Mucosa of stomach (tissue), 1 donor: ENCODE data around the gene UBASH3A.

Experiments
- H3K27me3 ChIP-seq: one replicate; pipeline ENCODE4 v1.7.0; 2013; ENCODE audit warnings: mild to moderate bottlenecking, low read length; ENCODE audit not compliant: control insufficient read depth, insufficient read depth
- H3K36me3 ChIP-seq: one replicate; pipeline ENCODE4 v1.7.0; 2013; ENCODE audit warnings: low read length; ENCODE audit not compliant: control insufficient read depth, insufficient read depth
- H3K4me1 ChIP-seq: one replicate; pipeline ENCODE4 v1.7.0; 2013; ENCODE audit warnings: mild to moderate bottlenecking, low read length; ENCODE audit not compliant: control insufficient read depth, insufficient read depth
- H3K4me3 ChIP-seq: one replicate; pipeline ENCODE4 v1.7.0; 2013; ENCODE audit warnings: low read length
- H3K9ac ChIP-seq: one replicate; pipeline ENCODE4 v1.7.0; 2013; ENCODE audit warnings: mild to moderate bottlenecking, low read length, moderate library complexity
- H3K9me3 ChIP-seq: one replicate; pipeline ENCODE4 v1.7.0; 2013; ENCODE audit warnings: mild to moderate bottlenecking, low read length, moderate library complexity; ENCODE audit not compliant: control insufficient read depth
- donor health status: Pancreatic carcinoma.

Gene UBASH3A, protein sequence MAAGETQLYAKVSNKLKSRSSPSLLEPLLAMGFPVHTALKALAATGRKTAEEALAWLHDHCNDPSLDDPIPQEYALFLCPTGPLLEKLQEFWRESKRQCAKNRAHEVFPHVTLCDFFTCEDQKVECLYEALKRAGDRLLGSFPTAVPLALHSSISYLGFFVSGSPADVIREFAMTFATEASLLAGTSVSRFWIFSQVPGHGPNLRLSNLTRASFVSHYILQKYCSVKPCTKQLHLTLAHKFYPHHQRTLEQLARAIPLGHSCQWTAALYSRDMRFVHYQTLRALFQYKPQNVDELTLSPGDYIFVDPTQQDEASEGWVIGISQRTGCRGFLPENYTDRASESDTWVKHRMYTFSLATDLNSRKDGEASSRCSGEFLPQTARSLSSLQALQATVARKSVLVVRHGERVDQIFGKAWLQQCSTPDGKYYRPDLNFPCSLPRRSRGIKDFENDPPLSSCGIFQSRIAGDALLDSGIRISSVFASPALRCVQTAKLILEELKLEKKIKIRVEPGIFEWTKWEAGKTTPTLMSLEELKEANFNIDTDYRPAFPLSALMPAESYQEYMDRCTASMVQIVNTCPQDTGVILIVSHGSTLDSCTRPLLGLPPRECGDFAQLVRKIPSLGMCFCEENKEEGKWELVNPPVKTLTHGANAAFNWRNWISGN

DNA sequence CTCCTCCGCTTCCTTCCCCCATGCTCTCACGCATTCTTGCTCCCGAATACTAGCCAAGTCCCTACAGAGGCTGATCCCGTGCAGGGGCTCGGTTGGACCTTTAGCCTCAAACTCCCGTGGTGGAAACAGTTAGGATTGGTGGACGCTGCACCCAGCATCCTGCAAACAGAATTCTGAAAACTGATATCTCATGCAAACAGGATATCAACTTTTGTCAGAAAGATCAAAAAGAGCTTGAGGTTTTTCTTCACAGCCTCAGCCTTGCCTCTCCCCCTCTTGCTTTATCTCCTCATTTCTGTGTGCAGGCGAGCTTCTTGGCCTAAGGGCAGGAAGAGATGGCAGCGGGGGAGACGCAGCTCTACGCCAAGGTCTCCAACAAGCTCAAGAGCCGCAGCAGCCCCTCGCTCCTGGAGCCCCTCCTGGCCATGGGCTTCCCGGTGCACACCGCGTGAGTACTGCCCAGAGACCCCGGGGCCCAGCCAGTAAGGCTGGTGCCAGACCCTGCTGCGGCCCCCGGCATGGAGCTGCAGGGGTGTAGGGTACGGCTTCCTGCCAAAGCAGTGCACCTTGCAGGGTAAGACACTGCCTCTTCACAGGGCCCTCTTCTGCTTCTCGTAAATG, at the start of gene UBASH3A:
TSS of gene UBASH3A (plus strand) at position 292 of the 621 bp plus-strand sequence. CDS start at position 336, 44 bp downstream.
- Histone ChIP-seq H3K27me3 (no peaks in the 10 kb centered on the region), H3K4me3 (no peak within 1 kb of the TSS), H3K9ac (no peak within 1 kb of the TSS), H3K4me1 (peaks cover 17% of the 10 kb centered on the region), H3K9me3 (no peaks in the 10 kb centered on the region), H3K36me3 (no peaks in the 10 kb centered on the region)

DNA sequence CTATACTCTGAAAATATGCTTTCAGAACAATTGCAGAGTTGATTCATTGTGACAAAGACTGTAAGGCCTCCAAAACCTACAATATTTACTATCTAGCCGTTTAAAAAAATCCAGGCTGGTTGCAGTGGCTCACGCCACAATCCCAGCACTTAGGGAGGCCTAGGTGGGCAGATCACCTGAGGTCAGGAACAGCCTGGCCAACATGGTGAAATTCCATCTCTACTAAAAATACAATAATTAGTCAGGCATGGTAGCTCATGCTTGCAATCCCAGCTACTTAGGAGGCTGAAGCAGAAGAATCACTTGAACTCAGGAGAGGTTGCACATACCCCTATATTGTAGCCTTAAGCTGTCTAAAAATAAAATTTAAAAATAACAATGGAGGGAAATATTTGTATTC, 47.7 kb upstream of the UBASH3A start:
- H3K4me3 ChIP-seq, result no peak overlapping the region
- H3K4me1 ChIP-seq, result peaks cover 43% of the 10 kb centered on the region
- H3K36me3 ChIP-seq, result no peaks in the 10 kb centered on the region

DNA sequence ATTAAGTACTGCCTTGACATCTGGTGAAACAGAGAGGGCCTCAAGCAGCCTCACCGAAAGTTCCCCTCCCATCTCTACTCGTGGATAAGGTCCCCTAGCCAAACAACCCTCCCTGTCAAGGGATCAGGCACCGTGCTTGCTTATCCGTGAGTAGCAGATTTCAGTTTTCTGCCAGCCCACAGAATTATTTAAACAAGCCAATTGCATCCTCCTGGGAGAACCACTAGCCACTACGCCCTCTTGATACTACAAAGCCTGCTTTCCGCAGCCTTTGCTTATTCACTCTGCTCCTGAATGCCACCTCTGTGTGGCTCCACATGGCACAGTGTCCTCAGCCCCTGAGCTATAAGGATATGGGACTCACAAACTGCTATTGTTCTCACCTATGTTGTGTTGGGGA, 47.1 kb upstream of the UBASH3A start:
- Histone ChIP-seq H3K9ac (peak overlapping the region; percentile 24), H3K4me1 (peaks cover 38% of the 10 kb centered on the region), H3K9me3 (no peaks in the 10 kb centered on the region), H3K36me3 (no peaks in the 10 kb centered on the region), H3K4me3 (no peak overlapping the region), H3K27me3 (no peaks in the 10 kb centered on the region)

More for the DNA sequence above, 47.7 kb upstream of the UBASH3A start:
- Histone ChIP-seq H3K27me3 (no peaks in the 10 kb centered on the region), H3K9me3 (no peaks in the 10 kb centered on the region), H3K9ac (no peak overlapping the region)

DNA sequence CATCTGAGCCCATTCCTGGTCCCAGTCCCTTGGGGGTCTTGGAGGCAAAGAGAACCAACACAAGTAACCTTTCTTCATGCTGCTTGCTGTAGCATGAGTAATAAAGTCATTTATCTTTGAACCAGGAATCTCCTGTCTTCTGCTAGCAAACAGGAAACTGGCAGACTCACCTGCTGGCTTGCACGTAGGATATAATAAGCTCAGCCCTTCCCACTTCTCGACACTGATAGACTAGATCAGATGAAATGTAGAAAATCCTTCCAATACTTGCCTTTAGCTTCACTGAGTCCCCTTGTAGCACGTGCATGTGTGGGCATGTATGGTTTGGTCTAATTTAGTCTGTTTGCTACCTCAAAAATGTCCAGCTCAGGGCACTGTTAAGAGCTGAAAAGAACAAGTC, 46.4 kb upstream of the UBASH3A start:
- H3K27me3 ChIP-seq, result no peaks in the 10 kb centered on the region
- H3K4me3 ChIP-seq, result no peak overlapping the region
- H3K4me1 ChIP-seq, result peaks cover 31% of the 10 kb centered on the region
- H3K9me3 ChIP-seq, result no peaks in the 10 kb centered on the region
- no peaks in the 10 kb centered on the region for H3K36me3 ChIP-seq
- H3K9ac ChIP-seq, result peak overlapping the region; percentile 24

DNA sequence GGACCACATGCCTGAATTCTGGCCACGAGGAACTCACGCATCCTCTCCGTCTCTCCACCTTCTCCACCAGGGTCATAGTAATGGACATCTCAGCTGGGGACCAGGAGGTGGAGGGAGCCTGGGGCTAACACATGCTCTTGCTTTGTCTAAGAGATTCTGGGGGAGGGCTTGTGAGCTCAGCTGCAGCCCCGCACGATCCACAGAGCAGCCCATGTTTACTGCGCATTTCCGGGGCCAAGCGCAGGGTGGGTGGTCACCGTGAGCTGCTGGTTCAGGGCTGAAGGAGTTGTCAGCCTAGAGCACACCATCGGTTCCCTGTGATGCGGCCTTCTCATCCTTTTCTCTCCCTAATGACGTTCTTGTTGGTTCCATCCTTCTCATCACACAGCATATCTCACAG, 45.4 kb upstream of the UBASH3A start:
- Histone ChIP-seq H3K9me3 (no peaks in the 10 kb centered on the region), H3K4me3 (no peak overlapping the region), H3K36me3 (no peaks in the 10 kb centered on the region), H3K4me1 (peaks cover 35% of the 10 kb centered on the region), H3K27me3 (no peaks in the 10 kb centered on the region), H3K9ac (no peak overlapping the region)

DNA sequence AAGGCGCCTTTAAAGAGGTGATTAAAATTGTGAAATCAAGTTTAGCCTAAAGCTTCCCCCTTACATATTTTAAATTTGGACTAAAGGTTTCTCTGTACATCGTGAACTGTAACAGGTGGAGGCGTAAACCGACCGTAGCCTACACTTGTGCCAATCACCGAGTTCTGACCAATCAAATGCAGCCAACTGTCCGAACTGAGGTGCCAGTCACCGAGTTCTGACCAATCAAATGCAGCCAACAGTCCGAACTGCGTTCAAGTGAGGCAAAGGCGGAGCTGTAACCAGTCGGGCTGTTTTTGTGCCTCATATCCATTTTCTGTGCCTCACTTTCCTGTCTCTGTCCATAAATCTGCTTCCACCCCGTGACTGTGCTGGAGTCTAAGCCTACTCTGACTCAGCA, 44.8 kb upstream of the UBASH3A start:
- no peak overlapping the region for H3K4me3 ChIP-seq
- no peaks in the 10 kb centered on the region for H3K9me3 ChIP-seq
- no peak overlapping the region for H3K9ac ChIP-seq
- H3K4me1 ChIP-seq, result peaks cover 36% of the 10 kb centered on the region
- no peaks in the 10 kb centered on the region for H3K36me3 ChIP-seq
- no peaks in the 10 kb centered on the region for H3K27me3 ChIP-seq

DNA sequence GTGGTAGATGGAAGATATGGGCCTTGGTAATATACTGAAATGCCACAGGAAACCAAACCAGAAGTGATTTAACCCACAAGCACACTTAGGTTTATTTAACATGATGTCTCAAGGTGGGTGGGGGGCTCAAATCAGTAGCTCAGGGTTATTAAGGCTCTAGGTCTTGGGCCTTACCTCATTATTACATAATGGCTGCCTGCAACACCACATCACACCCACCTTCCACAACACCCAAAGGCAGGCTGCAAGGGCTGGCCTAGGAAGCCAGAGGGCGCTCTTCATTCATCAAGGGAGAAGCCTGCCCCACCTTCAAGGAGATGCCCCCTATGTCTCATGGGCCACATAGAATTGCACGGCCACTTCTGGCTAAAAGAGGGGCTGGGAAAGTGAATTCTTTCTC, 43.4 kb upstream of the UBASH3A start:
- no peaks in the 10 kb centered on the region for H3K27me3 ChIP-seq
- H3K4me3 ChIP-seq, result no peak overlapping the region
- H3K36me3 ChIP-seq, result peaks cover under 1% of the 10 kb centered on the region
- H3K4me1 ChIP-seq, result peaks cover 36% of the 10 kb centered on the region
- no peak overlapping the region for H3K9ac ChIP-seq
- no peaks in the 10 kb centered on the region for H3K9me3 ChIP-seq

DNA sequence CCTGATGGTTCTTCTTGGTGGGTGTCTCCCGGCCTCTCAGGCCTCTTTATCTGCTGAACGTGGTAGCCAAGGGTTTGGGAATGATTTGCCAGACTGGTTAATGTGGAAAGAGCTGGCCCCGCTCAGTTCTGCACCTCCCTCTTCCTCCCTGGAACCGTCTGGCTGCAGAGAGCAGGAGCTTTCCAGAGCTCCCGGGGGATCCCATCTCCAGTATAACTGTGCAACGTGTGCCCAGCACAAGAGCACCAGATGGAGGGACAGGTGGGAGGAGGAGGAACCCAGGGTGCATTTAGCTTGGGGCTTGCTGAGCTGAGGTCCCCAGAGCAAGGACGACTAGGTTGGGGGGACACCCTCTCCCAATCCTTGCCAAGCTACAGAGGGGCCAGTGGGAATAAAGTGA, 42.4 kb upstream of the UBASH3A start:
- no peak overlapping the region for H3K9ac ChIP-seq
- peaks cover 38% of the 10 kb centered on the region for H3K4me1 ChIP-seq
- no peaks in the 10 kb centered on the region for H3K27me3 ChIP-seq
- H3K9me3 ChIP-seq, result no peaks in the 10 kb centered on the region
- peaks cover 11% of the 10 kb centered on the region for H3K36me3 ChIP-seq
- no peak overlapping the region for H3K4me3 ChIP-seq

DNA sequence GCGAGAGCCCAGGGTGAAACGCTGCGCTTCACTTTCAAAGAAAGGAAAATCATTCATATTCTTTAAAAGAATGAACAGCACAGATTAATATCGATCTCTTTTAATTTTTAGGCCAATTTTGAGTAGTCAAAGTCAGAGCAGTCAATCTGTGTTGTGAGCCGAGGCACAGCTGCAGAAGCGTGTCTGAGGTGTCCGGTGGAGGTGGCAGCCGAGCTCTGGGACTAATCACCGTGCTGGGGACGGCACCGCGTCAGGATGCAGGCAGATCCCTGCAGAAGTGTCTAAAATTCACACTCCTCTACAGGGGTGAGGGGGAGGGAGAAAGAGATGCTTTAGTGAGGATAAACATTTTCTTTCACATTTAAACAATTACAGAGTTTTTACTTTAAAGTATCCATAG, 41.5 kb upstream of the UBASH3A start:
- Histone ChIP-seq H3K9ac (no peak overlapping the region), H3K9me3 (no peaks in the 10 kb centered on the region), H3K27me3 (no peaks in the 10 kb centered on the region), H3K36me3 (peaks cover 11% of the 10 kb centered on the region), H3K4me3 (no peak overlapping the region), H3K4me1 (peaks cover 37% of the 10 kb centered on the region)

DNA sequence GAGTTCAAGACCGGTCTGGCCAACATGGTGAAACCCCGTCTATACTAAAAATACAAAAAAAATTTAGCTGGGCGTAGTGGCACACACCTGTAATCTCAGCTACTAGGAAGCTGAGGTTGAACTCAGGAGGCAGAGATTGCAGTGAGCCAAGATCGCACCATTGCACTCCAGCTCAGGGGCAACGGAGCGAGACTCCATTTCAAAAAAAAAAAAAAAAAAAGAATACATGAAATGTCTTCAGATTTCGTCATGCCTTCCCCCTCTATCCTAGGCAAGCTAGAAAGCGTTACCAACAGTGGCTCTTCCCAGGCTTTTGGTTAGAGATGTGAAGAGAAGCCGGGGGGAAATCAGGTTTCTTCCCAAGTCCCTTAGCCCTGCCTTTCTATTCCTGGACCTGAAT, 41.0 kb upstream of the UBASH3A start:
- H3K9ac ChIP-seq, result peak overlapping the region; percentile 99
- H3K4me3 ChIP-seq, result peak overlapping the region; percentile 16
- no peaks in the 10 kb centered on the region for H3K27me3 ChIP-seq
- H3K4me1 ChIP-seq, result peaks cover 38% of the 10 kb centered on the region
- H3K36me3 ChIP-seq, result peaks cover 11% of the 10 kb centered on the region
- H3K9me3 ChIP-seq, result no peaks in the 10 kb centered on the region

DNA sequence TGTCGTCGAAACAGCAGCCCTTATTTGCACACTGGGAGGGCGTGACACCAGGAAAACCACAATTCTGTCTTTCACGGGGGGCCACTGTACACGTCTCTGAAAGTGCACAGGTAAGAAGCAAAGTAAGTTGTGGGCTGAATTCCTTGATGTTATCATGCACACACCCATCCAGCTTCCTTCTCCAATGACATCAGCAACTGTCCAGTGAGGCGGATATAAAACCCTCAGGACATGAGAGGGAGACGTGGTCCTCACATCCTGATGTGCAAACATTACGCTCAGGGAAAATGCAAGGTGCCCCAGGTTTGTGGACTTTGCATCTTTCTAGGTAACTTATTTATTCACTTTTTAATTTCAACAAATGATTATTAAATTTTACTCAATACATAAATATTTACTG, 40.4 kb upstream of the UBASH3A start:
- peaks cover 38% of the 10 kb centered on the region for H3K4me1 ChIP-seq
- no peaks in the 10 kb centered on the region for H3K27me3 ChIP-seq
- peaks cover 11% of the 10 kb centered on the region for H3K36me3 ChIP-seq
- no peaks in the 10 kb centered on the region for H3K9me3 ChIP-seq
- peak overlapping the region; percentile 16 for H3K4me3 ChIP-seq
- H3K9ac ChIP-seq, result peak overlapping the region; percentile 99

DNA sequence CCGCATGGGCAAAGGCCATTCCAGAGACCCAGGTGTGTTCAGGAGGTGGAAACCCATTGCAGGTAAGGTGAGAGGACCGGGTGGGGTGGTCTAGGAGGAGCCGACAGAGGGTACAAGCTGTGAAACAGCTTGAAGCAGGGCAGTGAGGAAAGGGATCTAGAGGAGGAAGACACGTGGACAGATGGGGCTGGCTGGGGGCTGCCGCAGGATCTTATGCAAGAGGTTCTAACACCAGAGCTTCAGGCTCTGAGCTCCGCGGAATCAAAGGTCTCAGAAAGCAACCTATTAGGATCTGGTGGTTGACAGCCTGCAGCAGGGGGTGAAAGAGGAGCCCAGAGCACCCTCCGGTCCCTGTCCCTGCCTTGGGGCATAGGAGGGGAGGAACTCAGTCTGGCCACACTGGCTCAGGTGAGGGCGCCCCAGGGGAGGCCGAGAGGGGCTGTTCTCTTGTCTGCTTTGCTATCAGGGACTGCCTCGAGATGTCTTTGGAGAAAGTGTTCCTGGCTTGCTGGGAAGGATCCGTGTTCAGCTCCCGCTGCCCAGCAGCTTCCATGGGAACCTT, 39.3 kb upstream of the UBASH3A start:
- peaks cover 34% of the 10 kb centered on the region for H3K4me1 ChIP-seq
- peaks cover 11% of the 10 kb centered on the region for H3K36me3 ChIP-seq
- H3K27me3 ChIP-seq, result no peaks in the 10 kb centered on the region
- peak overlapping the region; percentile 99 for H3K9ac ChIP-seq
- peak overlapping the region; percentile 89 for H3K4me3 ChIP-seq
- H3K9me3 ChIP-seq, result no peaks in the 10 kb centered on the region
